B cell (primary cell): ENCODE measurements around the gene MRO.

Experiments used
- CTCF ChIP-seq: fragments of 200-600 bp; IDR thresholded peaks from one replicate; pipeline ENCODE4 v1.8.0; 2022; ENCODE audit warnings: antibody characterized with exemption, mild to moderate bottlenecking
- EZH2 ChIP-seq: IDR thresholded peaks from 2 replicates; pipeline ENCODE4 v1.6.1; 2012; ENCODE audit warnings: borderline replicate concordance, low read depth, mild to moderate bottlenecking, moderate library complexity, low read length; ENCODE audit not compliant: insufficient read depth, poor library complexity, severe bottlenecking

GRCh38 chr18:50805732-50806131 lies 14.1 kb downstream of the MRO start:
- TF ChIP-seq CTCF (no peak), EZH2 (no peak)
